Measurements from ENCODE around the gene HEXB.

GRCh38 chr5:74765929-74766328, 80.9 kb downstream of the HEXB start:
- TF ChIP-seq ZNF423 (tag by site-specific recombination; IDR thresholded peaks at IDR 0.05) (no peak), ZNF530 (tag by site-specific recombination; IDR thresholded peaks at IDR 0.05; ENCODE audit: low read depth) (no peak), ZNF121 (tag by site-specific recombination; IDR thresholded peaks at IDR 0.05) (no peak), YY1 (tag by site-specific recombination; IDR thresholded peaks at IDR 0.05) (no peak)
